Inferior parietal cortex (tissue), 1 donor: ENCODE data around the gene SDK2.

ENCODE experiments used
- DNase-seq: peaks from one replicate; pipeline ENCODE4 v3.0.0-alpha.2; 2016; ENCODE audit errors: extremely low spot score

SDK2 gene

GRCh38 chr17:73362697-73363096 is 281.5 kb downstream of the SDK2 start:
- DNase-seq, result no peak

DNA sequence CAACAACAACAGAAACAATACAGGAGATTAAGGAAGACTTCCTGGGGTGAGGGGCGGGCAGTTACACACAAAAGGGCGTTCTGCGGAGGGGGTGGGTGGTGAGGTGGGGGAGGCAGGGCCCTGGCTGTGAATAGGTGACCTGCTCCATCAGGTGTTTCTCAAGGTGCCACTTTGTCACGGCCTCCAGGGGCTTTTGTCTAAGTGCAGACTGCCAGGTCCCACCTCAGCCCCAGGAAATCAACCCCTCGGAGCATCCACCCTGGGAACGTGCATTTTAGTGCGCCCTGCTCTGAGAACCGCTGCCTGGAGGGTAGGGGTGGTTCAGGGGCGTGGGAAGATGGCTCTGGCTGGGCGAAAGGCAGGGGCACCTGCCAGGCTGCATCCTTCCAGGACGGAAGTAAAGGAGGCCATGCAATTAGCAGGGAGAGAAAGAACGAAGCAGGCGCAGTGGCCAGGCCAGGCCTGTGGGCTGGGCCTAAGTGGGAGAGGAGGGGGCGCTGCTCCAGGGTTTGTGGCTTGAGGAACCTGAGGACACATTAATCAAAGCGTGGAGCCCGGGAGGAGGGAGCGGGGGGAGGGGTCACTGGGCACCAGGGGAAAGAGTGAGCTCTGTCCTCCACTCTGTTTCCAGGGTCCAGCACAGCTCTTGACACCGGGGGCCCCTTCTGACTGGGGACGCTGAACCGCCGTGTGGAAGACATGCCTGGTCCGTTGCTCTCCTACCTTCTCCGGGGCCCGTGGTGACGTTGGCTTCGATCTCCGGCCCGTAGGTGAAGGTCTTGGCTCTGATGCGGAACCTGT is 283.1 kb downstream of the SDK2 start:
- DNase-seq, result no peak

DNA sequence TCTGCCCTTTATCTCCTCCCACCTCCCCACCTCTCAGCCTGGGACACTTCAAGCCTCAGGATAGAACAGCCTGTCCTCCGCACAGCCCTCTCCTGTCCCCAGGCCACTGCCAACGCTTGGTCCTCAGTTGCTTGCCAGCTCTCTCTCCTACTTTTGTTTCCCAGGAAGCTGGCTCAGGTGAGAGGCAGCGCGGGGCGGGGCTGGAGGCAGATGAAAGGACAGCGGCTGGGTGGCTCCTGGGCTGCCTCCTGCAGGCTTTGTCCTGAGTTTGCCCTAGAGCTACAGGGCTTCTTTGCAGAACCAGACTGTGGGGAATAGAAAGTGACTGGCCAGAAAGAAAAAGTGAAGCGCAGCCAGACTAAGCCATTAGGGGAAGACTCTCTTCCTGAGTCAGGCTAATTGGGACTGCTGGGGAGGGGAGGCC is 284.2 kb downstream of the SDK2 start:
- DNase-seq, result no peak

DNA sequence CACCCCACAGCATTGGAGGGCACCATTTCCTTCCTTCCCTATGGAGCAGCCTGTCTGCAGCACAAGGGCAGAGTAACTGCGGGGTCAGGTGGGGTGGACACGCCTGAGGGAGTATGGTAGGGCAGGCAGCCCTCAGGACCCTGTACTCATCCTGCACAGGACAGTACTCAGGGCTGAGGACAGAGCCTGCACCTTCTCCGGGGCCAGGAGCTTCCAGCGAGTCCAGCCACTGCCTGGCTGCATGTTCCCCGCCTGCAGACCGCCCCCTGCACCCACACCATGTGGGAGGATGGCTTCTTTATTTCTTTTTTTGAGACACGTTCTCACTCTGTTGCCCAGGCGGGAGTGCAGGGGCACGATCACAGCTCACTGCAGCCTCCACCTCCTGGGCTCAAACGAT is 284.9 kb downstream of the SDK2 start:
- no peak for DNase-seq

- no peak for DNase-seq
These were observed 285.6 kb downstream of the SDK2 start for GRCh38 chr17:73358668-73359067.

DNA sequence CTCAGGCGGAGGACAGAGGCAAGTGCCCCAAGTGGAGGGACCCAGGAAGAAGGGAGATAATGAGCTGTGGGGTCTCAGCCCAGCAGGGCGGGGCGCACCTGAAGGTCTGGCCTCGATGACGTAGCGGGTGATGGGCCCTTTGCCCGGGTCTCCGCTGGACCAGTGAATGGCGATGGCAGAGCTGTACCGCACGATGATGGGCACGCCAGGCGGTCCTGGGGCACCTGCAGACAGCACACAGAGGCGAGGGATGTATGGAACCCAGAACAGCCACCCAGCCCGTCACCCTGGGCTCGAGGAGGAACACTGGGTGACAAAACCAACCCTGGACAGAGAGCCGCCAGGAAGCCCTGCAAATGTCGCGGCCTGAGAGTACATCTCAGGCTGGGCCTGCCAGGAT is 286.3 kb downstream of the SDK2 start:
- DNase-seq, result no peak

DNA sequence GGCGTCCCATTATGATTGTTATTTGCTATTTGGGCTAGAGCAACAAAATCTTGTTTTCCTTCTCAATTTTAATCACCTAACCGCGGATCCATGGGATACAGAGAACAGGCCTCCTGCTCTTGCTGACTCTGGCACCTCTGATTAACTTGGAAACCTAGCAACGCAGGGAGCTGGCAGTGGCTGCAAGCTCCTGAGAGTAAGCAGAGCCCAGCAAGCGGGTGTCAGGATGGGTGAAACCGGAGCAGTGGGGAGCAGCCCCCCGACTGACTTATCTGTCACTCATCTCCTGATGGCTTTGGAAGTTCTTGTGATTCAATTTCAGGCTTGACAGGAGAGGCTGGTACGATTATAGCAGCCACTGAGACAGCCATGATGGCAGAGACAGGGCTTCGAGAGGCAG is 286.9 kb downstream of the SDK2 start:
- DNase-seq, result no peak

DNA sequence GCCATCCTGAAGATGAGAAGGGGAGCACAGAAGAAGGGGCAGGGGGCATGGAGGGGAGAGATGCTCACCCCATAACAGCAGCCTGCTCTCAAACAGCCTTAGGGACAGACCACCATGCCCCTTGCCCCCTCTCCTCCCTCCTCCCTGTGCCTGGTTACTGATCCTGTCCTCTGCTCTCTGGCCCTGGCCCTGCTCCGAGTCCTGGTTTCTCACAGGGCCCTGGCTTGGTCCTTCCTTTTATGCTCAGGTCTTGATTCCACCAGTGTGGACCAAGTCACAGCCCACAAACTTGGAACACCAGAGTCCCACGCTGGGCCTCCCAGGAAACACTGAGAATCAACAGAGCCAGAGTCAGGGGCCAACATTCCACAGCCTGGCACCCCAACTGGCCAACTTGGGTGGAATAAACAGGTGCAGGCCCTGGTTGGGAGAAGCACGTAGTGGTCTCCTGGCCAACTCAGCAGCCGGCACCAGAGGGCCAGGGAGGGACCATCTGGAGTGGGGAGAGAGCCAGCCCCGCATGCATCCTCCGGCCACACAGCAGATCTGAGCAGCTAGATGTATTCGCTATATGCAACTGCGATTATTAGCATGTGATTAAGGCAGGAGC is 287.6 kb downstream of the SDK2 start:
- DNase-seq, result no peak

DNA sequence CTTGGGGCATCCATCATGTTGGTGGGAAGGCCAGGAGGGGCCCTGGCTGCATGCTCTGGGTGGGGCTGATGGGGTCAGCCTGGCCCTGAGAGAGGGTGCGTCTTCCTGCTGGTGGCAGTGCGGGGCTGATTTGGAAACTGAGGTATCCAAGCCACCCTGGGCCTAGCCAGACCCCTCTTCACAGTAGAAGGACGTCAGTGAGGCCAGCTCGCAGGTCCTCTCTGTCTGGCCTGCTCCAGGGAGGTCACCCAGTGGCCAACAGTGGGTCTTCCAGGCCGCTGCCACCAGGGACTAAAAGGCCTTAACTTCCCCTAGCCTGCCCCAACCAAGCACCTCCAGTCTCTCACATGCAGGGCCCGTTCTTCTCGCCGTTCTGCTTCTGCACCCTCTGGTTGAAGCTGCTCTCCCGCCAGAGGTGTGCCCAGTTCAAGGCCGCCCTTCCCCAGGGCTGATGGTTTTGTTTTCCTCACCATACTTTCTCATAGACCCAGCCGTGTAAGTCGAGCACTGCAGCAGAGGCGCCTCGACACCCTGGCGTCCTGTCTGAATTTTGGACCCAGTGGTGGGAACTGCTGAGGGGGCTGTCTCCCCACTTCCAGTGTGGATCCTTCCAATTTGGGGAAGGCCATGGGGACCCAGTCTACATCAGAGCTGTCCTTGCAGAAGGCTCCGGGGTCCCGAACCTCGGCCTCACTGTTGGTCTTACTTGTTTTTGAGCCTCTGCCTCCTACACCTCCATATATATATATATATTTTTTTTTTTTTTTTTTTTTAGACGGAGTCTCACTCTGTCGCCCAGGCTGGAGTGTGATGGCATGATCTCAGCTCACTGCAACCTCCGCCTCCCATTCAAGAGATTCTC is 289.6 kb downstream of the SDK2 start:
- DNase-seq, result no peak

DNA sequence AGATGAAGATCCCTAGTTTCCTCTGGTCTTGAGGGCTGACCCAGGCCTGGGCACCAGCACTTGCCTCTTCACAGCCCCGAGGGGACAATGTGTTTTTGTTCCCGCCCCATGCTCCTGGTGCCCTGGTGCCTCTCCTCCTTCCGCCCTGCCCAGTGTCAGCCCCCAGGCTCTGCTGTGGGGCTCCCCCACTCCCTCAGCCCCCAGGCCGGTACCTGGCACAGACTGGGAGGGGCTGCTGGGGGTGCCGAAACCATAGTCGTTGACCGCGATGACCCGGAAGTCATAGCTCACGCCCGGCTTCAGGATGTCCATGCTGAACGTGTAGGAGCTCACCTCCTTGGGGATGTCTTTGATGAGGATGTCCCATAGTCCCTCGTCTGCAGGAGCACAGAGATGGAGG is 292.0 kb downstream of the SDK2 start:
- DNase-seq, result no peak

GRCh38 chr17:73351764-73352163 is 292.5 kb downstream of the SDK2 start:
- no peak for DNase-seq

GRCh38 chr17:73350864-73351263 is 293.4 kb downstream of the SDK2 start:
- no peak for DNase-seq

GRCh38 chr17:73349647-73350046 is 294.6 kb downstream of the SDK2 start:
- no peak for DNase-seq

GRCh38 chr17:73349138-73349537 is 295.1 kb downstream of the SDK2 start:
- peak; percentile 60 for DNase-seq

GRCh38 chr17:73348829-73349095 is 295.5 kb downstream of the SDK2 start:
- no peak for DNase-seq

- DNase-seq, result no peak
These were observed 296.0 kb downstream of the SDK2 start for GRCh38 chr17:73348018-73348828.

DNA sequence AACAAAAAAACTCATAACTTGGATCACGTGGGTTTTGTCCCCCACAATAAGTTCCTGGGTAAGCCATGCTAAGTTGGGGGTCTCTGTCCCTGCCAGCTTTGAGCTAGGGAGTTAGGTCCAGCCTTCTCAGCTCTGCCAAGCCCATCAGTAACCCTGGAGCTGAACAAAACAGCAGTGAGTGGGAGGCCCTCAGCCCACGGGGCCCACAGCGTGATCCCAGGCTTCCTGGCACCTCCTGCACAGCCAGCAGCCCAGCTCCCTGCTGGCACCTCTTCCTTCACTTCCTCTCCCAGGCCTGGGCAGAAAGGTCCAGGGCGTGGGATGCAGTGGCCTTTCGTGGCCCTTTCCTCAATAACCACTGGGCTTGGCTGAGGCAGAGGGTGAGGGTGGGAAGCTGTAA is 296.9 kb downstream of the SDK2 start:
- no peak for DNase-seq

DNA sequence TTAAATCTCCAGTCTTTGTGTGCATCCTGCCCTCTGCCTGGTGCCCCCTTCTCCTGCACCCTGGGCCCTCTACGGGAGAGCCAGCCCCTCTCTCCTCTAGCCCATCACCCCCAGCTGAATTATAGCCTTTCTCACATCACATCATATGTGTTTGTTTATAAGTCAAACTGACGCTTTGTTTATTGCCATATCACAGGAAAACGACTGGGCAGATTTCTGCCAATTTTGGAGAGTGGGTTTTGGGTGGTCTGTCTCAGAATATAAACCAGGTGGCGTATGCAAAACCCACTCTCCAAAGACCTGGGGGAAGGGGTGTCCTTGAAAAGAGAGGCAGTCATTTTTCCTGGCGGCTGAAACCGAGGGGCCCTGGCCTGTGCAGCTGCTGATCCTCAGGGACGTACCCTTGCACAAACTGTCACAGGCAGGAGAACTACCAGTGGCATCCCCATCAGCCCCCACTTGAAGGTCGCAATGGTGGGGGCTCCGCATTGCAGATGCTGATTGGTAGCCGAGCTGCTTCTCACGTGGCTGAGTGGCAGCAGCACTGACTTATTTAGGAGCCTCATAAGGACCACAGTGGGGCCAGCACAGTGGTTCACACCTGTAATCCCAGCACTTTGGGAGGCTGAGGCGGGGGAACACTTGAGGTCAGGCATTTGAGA is 297.6 kb downstream of the SDK2 start:
- no peak for DNase-seq

DNA sequence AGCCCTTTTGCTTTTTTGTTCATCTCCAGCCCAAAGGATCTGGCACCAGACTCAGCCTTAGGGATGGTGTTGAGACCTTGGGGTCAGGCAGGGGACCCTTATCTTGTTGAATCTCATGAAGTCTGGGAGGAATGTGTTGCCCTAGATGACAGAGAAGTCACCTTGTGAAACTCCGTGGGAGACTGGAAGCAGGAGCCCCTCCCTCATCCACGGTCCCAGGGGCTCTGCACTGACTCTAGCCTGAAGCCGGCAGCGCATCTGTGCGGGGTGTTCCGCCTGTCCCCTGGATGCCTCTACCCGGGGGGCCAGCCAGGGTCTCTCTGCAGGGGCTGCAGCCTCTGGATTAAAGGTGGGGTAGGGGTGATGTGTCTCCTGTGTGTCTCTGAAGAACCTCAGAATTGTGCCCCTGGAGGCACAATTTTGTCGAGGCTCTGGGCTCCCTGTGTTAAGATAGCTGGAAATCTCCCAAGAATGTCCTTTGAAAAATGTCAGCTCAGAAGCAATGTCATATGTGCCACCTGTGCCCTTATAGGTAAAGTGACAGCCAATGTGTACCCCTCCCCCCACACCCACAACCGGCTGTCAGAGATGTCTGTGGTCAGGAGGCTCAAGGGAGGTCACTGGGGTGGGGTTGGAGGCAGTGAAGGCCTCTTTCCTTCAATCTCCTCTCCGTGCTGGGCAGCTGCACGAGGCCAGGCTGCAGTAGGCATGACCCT is 300.3 kb downstream of the SDK2 start:
- DNase-seq, result no peak

- peak; percentile 62 for DNase-seq
These were observed 301.0 kb downstream of the SDK2 start for GRCh38 chr17:73343168-73343634.
